Endothelial cell of umbilical vein (primary cell): ENCODE data around the gene CLSTN1. TPM values are rescaled to one million over a fixed set of nuclear protein-coding genes. Genes with fewer than 3 reads are reported as not detected.

Experiments used
- BruUV-seq: library from RNA; stranded (reverse); fragments of 400-500 nt; replicated peaks from 2 replicates; lab custom pipeline; 2021; lab: Mats Ljungman, UMichigan
- CTCF ChIA-PET: fragments of 300-600, 350-600 bp; sonication (Branson Sonifier 250); formaldehyde crosslinking; loops from one replicate; lab custom pipeline; 2021; ENCODE audit warnings: antibody characterized with exemption, inconsistent platforms; lab: Charles Lee
- POLR2A ChIA-PET: fragments of 300-600, 350-600 bp; sonication (Branson Sonifier 250); formaldehyde crosslinking; loops from one replicate; lab custom pipeline; 2021; ENCODE audit warnings: antibody characterized with exemption, inconsistent platforms; lab: Charles Lee
- DNase-seq: peaks from one replicate; pipeline ENCODE4 v3.0.0-alpha.2; 2011; ENCODE audit warnings: low read depth, low spot score
- FAIRE-seq: peaks from 2 replicates; lab custom pipeline; 2011; peaks lifted over from hg19 to GRCh38; lab: Jason Lieb, UNC
- H2AFZ ChIP-seq: 2 replicates; pipeline ENCODE4 v1.6.0; 2012; ENCODE audit warnings: low read depth, low read length, control low read depth, inconsistent platforms
- H3K27ac ChIP-seq: 2 replicates; pipeline ENCODE4 v1.5.1; 2011; ENCODE audit warnings: low read depth, mild to moderate bottlenecking, control low read depth, low read length, moderate library complexity; ENCODE audit not compliant: insufficient read depth
- H3K27me3 ChIP-seq, 2 experiments: 2 replicates each; pipeline versions ENCODE4 v1.6.0 to v1.6.1; 2011; ENCODE audit warnings: low read length in 2 of 2, mixed read lengths in 1 of 2; ENCODE audit not compliant: control insufficient read depth in 2 of 2, insufficient read depth in 2 of 2
- H3K36me3 ChIP-seq, 2 experiments: 2 replicates in 1 of 2; 3 replicates in 1 of 2; pipeline ENCODE4 v1.5.1; 2011; ENCODE audit warnings: low read length in 2 of 2, mild to moderate bottlenecking in 1 of 2, moderate library complexity in 1 of 2; ENCODE audit not compliant: control insufficient read depth in 2 of 2, insufficient read depth in 2 of 2; ENCODE audit errors: extremely low read depth in 1 of 2
- H3K4me1 ChIP-seq: 3 replicates; pipeline ENCODE4 v1.5.1; 2011; ENCODE audit warnings: mild to moderate bottlenecking, low read length; ENCODE audit not compliant: control insufficient read depth, insufficient read depth; ENCODE audit errors: extremely low read depth
- H3K4me2 ChIP-seq: 2 replicates; pipeline ENCODE4 v1.6.1; 2011; ENCODE audit warnings: low read length, control low read depth, mixed read lengths; ENCODE audit not compliant: insufficient read depth
- H3K4me3 ChIP-seq, 3 experiments: fragments of 200-600 bp in 1 of 3; sonication (generic), shearing (Covaris generic) in 1 of 3; replicated peaks in 1 of 3; 2 replicates each; pipeline ENCODE4 v1.5.1; 2011 to 2016; ENCODE audit warnings: control low read depth in 3 of 3, low read length in 3 of 3, mild to moderate bottlenecking in 2 of 3, inconsistent platforms in 1 of 3, low read depth in 1 of 3, moderate library complexity in 1 of 3; ENCODE audit not compliant: insufficient read depth in 1 of 3
- H3K79me2 ChIP-seq: 2 replicates; pipeline ENCODE4 v1.6.0; 2012; ENCODE audit warnings: low read length, inconsistent platforms; ENCODE audit not compliant: control insufficient read depth, insufficient read depth
- H3K9ac ChIP-seq: replicated peaks from 2 replicates; pipeline ENCODE3; 2011; ENCODE audit warnings: low read length, control low read depth; ENCODE audit not compliant: insufficient read depth; ENCODE audit errors: extremely low read depth
- H3K9me1 ChIP-seq: replicated peaks from 3 replicates; pipeline ENCODE4 v1.6.0; 2011; ENCODE audit warnings: mild to moderate bottlenecking, low read length; ENCODE audit not compliant: control insufficient read depth, insufficient read depth; ENCODE audit errors: extremely low read depth
- H3K9me3 ChIP-seq: replicated peaks from 2 replicates; pipeline ENCODE4 v1.5.1; 2012; ENCODE audit warnings: low read length, inconsistent platforms; ENCODE audit not compliant: control insufficient read depth, insufficient read depth
- H4K20me1 ChIP-seq: replicated peaks from 2 replicates; pipeline ENCODE3; 2011; ENCODE audit warnings: mild to moderate bottlenecking, low read length; ENCODE audit not compliant: control insufficient read depth, insufficient read depth; ENCODE audit errors: extremely low read depth
- CTCF ChIP-seq, 2 donors: IDR thresholded peaks; 1 replicate in 1 of 2; 2 replicates in 1 of 2; pipeline ENCODE4 v1.5.1; 2011; ENCODE audit warnings: low read length in 2 of 2, mild to moderate bottlenecking in 2 of 2, moderate library complexity in 2 of 2, control low read depth in 1 of 2, inconsistent platforms in 1 of 2, low read depth in 1 of 2; ENCODE audit not compliant: insufficient read depth in 1 of 2; ENCODE audit errors: extremely low read depth in 1 of 2
- EZH2 ChIP-seq: IDR thresholded peaks from 2 replicates; pipeline ENCODE4 v1.6.1; 2012; ENCODE audit warnings: borderline replicate concordance, low read depth, mild to moderate bottlenecking, moderate library complexity, low read length, inconsistent platforms; ENCODE audit not compliant: severe bottlenecking
- FOS ChIP-seq: IDR thresholded peaks from 2 replicates; pipeline ENCODE4 v1.6.1; 2011; ENCODE audit warnings: mild to moderate bottlenecking, low read length, moderate library complexity, borderline replicate concordance; ENCODE audit not compliant: insufficient read depth
- GATA2 ChIP-seq: IDR thresholded peaks from 2 replicates; pipeline ENCODE4 v1.7.0; 2011; ENCODE audit warnings: low read depth, mild to moderate bottlenecking, moderate library complexity, mixed read lengths, low read length; ENCODE audit not compliant: insufficient read length, insufficient read depth
- JUN ChIP-seq: IDR thresholded peaks from 2 replicates; pipeline ENCODE4 v1.6.1; 2011; ENCODE audit warnings: borderline replicate concordance, low read depth; ENCODE audit not compliant: insufficient read length, insufficient read depth
- MAX ChIP-seq: IDR thresholded peaks from 2 replicates; pipeline ENCODE4 v1.6.1; 2011; ENCODE audit not compliant: insufficient read depth, insufficient read length
- MYC ChIP-seq: IDR thresholded peaks from one replicate; pipeline ENCODE4 v1.6.1; 2011; ENCODE audit warnings: mild to moderate bottlenecking, low read depth, low read length
- POLR2A ChIP-seq: IDR thresholded peaks from 2 replicates; pipeline ENCODE4 v1.6.1; 2012; ENCODE audit warnings: low read depth, mild to moderate bottlenecking, control low read depth, low read length
- POLR2AphosphoS5 ChIP-seq: IDR thresholded peaks from 2 replicates; pipeline ENCODE4 v1.6.1; 2012; ENCODE audit warnings: low read depth, mild to moderate bottlenecking, control low read depth, low read length, moderate library complexity; ENCODE audit not compliant: insufficient read depth
- dilution Hi-C: fragments of 300-500 bp; cut with MboI; formaldehyde crosslinking; loops from one replicate; pipeline ENCODE4 v1.15.0; 2019; ENCODE audit warnings: low sequenced_read_pairs; ENCODE audit not compliant: extremely low pct_ligation_motif_present
- intact Hi-C: fragments of 100-400 bp; cut with micrococcal nuclease; formaldehyde crosslinking; loops from one replicate; pipeline ENCODE4 v1.10.0; 2022
- polyA plus RNA-seq, 4 experiments: library from polyadenylated mRNA; depleted of rRNA in 3 of 4; stranded (reverse) in 3 of 4; unstranded in 1 of 4; fragments of >200 nt; gene quantifications; 2 replicates each; pipeline versions ENCODE4 v1.2.1 to v1.2.3, GENCODE V29; 2011 to 2012; ENCODE audit warnings: missing spikeins in 1 of 4
- total RNA-seq: library from RNA; stranded (reverse); gene quantifications from 2 replicates; pipeline ENCODE4 v1.2.3, GENCODE V29; 2021

The CLSTN1 gene
- total and polyA plus RNA-seq, 2 donors (not counting 3 experiments of a cell fraction or from before 2014, with no cell fraction given), result 49.1 to 130 TPM

- Histone ChIP-seq H3K27me3 (no peaks in the 10 kb centered on the region), H2AFZ (no peak overlapping the region), H3K9ac (no peak overlapping the region), H3K9me3 (no peaks in the 10 kb centered on the region), H3K4me3 (no peak overlapping the region), H3K79me2 (no peaks in the 10 kb centered on the region), H4K20me1 (no peaks in the 10 kb centered on the region), H3K4me1 (no peaks in the 10 kb centered on the region), H3K4me2 (no peak overlapping the region), H3K9me1 (no peaks in the 10 kb centered on the region), H3K36me3 (no peaks in the 10 kb centered on the region), H3K27ac (no peak overlapping the region)
- ChIA-PET CTCF (interaction anchor here (1.4 to 3.2 kb wide), 2 partner anchors 10 to 11 kb away, joined by 3 to 10 read pairs; no protein-coding TSS in a partner anchor), POLR2A (no interaction called here)
- BruUV-seq, result no TSS peak
- dilution Hi-C loops (no loop called here), intact Hi-C loops (no loop called here)
- TF ChIP-seq FOS, result no peak
- no peak for TF ChIP-seq POLR2A
- no peak for TF ChIP-seq EZH2
- TF ChIP-seq POLR2AphosphoS5, result no peak
- TF ChIP-seq MAX, result no peak
- no peak for TF ChIP-seq JUN
- TF ChIP-seq CTCF (IDR thresholded peaks at IDR 0.05; ENCODE audit: extremely low read depth in 1 of 2, insufficient read depth in 1 of 2, low read depth in 1 of 2, low read length in 2 of 2), result no peak
- no peak for TF ChIP-seq MYC
- TF ChIP-seq GATA2, result no peak
- DNase-seq, result no peak
- FAIRE-seq, result no peak
These were observed 108.1 kb downstream of the CLSTN1 start for GRCh38 chr1:9715536-9716226.
